Lung microvascular endothelial cell (primary cell): ENCODE data around the gene CILP. TPM values are rescaled to one million over a fixed set of nuclear protein-coding genes. Genes with fewer than 3 reads are reported as not detected.

Source experiments
- DNase-seq, 2 donors: peaks; one replicate each; pipeline versions ENCODE4 v3.0.0 to v3.0.0-alpha.2; 2010; ENCODE audit warnings: low read depth in 2 of 2
- total RNA-seq: library from RNA; depleted of rRNA; stranded (reverse); fragments of >200 nt; gene quantifications from 2 replicates; pipeline ENCODE4 v1.2.1, GENCODE V29; 2014

Gene CILP
- total RNA-seq, 1 donor from 2014 or later: not detected

DNA sequence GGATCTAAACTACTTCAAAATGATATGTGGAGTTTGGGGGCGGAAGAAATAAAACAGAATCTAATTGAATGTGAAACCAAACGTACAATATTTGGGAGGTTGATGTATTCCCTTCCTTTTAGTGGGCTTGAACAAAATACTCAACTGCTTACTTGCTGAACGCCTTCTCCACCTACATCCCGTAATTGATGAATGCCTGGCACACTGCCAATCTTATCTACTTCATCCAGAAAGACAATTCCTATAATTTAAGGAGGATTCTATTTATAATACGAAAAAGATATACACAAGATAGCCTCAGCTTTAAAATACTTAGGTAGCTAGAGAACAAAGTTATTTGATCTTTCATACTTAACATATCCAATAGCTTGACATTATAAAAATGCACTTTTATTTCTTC is 54.6 kb downstream of the CILP start:
- DNase-seq: peak in 1 of 2 donors; percentile 4

DNA sequence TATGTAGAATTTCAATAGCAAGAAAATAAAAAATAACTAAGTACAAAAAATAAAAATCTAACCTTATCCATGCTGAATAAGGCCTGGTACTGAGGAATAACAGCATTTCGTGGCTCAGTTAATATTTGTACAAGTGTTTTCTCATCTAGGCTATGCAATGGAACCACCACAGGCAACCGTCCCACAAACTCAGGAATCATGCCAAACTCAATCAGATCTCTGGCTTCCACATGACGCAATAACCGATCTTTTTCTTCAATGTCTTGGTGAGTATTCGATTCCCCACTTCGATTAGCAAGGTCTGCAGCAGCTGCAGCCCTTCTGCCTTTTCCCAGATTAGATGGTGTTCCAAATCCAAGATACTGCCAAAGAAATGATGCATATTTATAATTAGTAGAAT is 56.6 kb downstream of the CILP start:
- no peak for DNase-seq

DNA sequence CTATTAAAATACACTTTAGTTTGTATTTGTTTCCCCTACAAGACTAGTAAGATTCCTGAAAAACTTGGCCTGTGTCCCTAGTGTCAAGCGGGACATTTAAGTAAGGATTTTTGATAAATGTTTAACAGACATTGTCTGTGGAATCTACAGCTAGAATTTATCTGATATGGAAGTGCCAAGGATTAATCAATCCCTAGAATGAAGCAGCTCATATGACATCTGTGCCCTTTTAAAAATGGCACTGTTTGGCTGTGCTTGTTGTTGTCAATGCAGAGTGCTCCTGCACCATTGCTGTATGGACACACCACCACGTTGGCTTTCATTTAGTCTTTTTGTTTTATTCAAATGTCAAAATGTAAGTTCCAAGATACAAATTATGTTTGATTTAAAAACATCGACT is 63.4 kb downstream of the CILP start:
- DNase-seq: no peak

DNA sequence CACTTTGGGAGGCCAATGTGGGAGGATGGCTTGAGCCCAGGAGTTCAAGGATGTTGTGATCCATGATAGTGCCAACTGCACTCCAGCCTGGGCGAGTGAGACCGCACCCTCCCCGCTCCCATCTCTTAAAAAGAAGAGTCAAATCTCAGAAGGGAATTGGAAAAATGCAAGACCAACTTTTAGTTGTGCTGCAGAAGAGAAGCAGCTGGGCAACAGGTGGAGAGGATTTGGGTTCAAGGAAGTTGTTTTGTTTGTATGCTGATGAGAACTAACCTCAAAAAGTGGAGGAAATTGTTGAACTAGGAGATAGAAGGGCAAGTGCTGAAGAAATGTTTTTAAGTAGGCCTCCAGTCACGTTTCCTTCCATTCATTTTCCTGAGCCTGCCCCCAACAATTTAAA is 64.8 kb downstream of the CILP start:
- DNase-seq: no peak

Other genes with a start within 250 kb of the CILP start
- 51.6 and 69.6 TPM in 2 replicates for gene SPG21, start 221.6 kb downstream of the CILP start, total RNA-seq
- gene MTFMT, start 181.8 kb downstream of the CILP start, total RNA-seq: 9.6 and 13.9 TPM in 2 replicates
- gene SLC51B, start 166.1 kb downstream of the CILP start, total RNA-seq: not detected in 2 replicates
- not detected in 2 replicates for gene RASL12, start 143.5 kb downstream of the CILP start, total RNA-seq
- not detected in 2 replicates for gene KBTBD13, start 134.7 kb downstream of the CILP start, total RNA-seq
- gene UBAP1L, start 96.3 kb downstream of the CILP start, total RNA-seq: 1.1 and 2.6 TPM in 2 replicates
- gene PDCD7, start 77.7 kb downstream of the CILP start, total RNA-seq: 8.3 and 11.3 TPM in 2 replicates
- 24.2 and 31.7 TPM in 2 replicates for gene CLPX, start 26.1 kb downstream of the CILP start, total RNA-seq
- 1.7 and 2.2 TPM in 2 replicates for gene PARP16, start 75.4 kb upstream of the CILP start, total RNA-seq
- not detected in 2 replicates for gene RNU5A-1, start 84.6 kb upstream of the CILP start, total RNA-seq
- gene RNU5B-1, start 93.2 kb upstream of the CILP start, total RNA-seq: not detected in 2 replicates
- gene IGDCC3, start 166.5 kb upstream of the CILP start, total RNA-seq: under 0.01 TPM in 1 of 2 replicates, not detected in the other
- under 0.01 and 0.22 TPM in 2 replicates for gene IGDCC4, start 211.5 kb upstream of the CILP start, total RNA-seq